Liver (tissue), 9 donors: ENCODE data around the gene SLC9A1. TPM values are rescaled to one million over a fixed set of nuclear protein-coding genes. Genes with fewer than 3 reads are reported as not detected.

Experiments used
- DNase-seq: peaks from one replicate; pipeline ENCODE4 v3.0.0-alpha.2; 2017; ENCODE audit warnings: low spot score
- H3K27ac ChIP-seq, 2 donors: one replicate each; pipeline ENCODE4 v1.7.0; 2013; ENCODE audit warnings: inconsistent platforms in 2 of 2, low read length in 2 of 2, control low read depth in 1 of 2, low read depth in 1 of 2, mild to moderate bottlenecking in 1 of 2
- H3K27me3 ChIP-seq, 4 donors: one replicate each; pipeline versions ENCODE4 v1.6.1 to v1.7.0; 2013; ENCODE audit warnings: low read length in 3 of 4, inconsistent platforms in 1 of 4, mild to moderate bottlenecking in 1 of 4, moderate library complexity in 1 of 4; ENCODE audit not compliant: control insufficient read depth in 4 of 4, insufficient read depth in 4 of 4
- H3K36me3 ChIP-seq, 4 donors: one replicate each; pipeline versions ENCODE4 v1.6.1 to v1.7.0; 2013; ENCODE audit warnings: low read length in 3 of 4, mild to moderate bottlenecking in 3 of 4, low read depth in 1 of 4, moderate library complexity in 1 of 4; ENCODE audit not compliant: control insufficient read depth in 4 of 4, insufficient read depth in 3 of 4
- H3K4me1 ChIP-seq, 4 donors: one replicate each; pipeline versions ENCODE4 v1.6.1 to v1.7.0; 2013; ENCODE audit warnings: low read length in 3 of 4, mild to moderate bottlenecking in 3 of 4, moderate library complexity in 1 of 4; ENCODE audit not compliant: control insufficient read depth in 4 of 4, insufficient read depth in 4 of 4
- H3K4me3 ChIP-seq, 3 donors: one replicate each; pipeline versions ENCODE4 v1.6.1 to v1.7.0; 2013; ENCODE audit warnings: low read length in 3 of 3, control low read depth in 1 of 3, low read depth in 1 of 3, mild to moderate bottlenecking in 1 of 3
- H3K9ac ChIP-seq, 2 donors: one replicate each; pipeline ENCODE4 v1.7.0; 2013; ENCODE audit warnings: low read length in 2 of 2, mild to moderate bottlenecking in 2 of 2, moderate library complexity in 2 of 2, control low read depth in 1 of 2, low read depth in 1 of 2
- H3K9me3 ChIP-seq, 4 donors: one replicate each; pipeline versions ENCODE4 v1.6.1 to v1.7.0; 2013; ENCODE audit warnings: low read length in 3 of 4; ENCODE audit not compliant: control insufficient read depth in 4 of 4
- ATF3 ChIP-seq: IDR thresholded peaks from 2 replicates; pipeline ENCODE4 v1.6.1; 2016; ENCODE audit warnings: antibody characterized with exemption
- CTCF ChIP-seq: fragments of 150-350 bp; IDR thresholded peaks from 2 replicates; pipeline ENCODE4 v1.5.1; 2017; ENCODE audit warnings: improper control_type of control experiment, low read depth, low read length; ENCODE audit not compliant: missing input control
- EGR1 ChIP-seq, 2 donors: IDR thresholded peaks; 2 replicates each; pipeline ENCODE4 v1.6.1; 2016 to 2018; ENCODE audit warnings: antibody characterized with exemption in 2 of 2, low read depth in 2 of 2
- FOXA1 ChIP-seq: IDR thresholded peaks from 2 replicates; pipeline ENCODE4 v1.6.1; 2016; ENCODE audit warnings: antibody characterized with exemption
- FOXA2 ChIP-seq: IDR thresholded peaks from 2 replicates; pipeline ENCODE4 v1.6.1; 2016; ENCODE audit warnings: antibody characterized with exemption
- GABPA ChIP-seq, 2 donors: IDR thresholded peaks in 1 of 2; conservative IDR thresholded peaks in 1 of 2; 2 replicates each; pipeline ENCODE4 v1.6.1; 2016; ENCODE audit warnings: antibody characterized with exemption in 2 of 2, mild to moderate bottlenecking in 1 of 2, moderate library complexity in 1 of 2
- HNF4A ChIP-seq, 2 donors: conservative IDR thresholded peaks; 2 replicates each; pipeline ENCODE4 v1.6.1; 2016; ENCODE audit warnings: antibody characterized with exemption in 2 of 2, mild to moderate bottlenecking in 2 of 2
- HNF4G ChIP-seq: IDR thresholded peaks from 2 replicates; pipeline ENCODE4 v1.6.1; 2016; ENCODE audit warnings: antibody characterized with exemption
- JUND ChIP-seq, 2 donors: IDR thresholded peaks; 2 replicates each; pipeline ENCODE4 v1.6.1; 2016; ENCODE audit warnings: antibody characterized with exemption in 2 of 2
- MAX ChIP-seq: IDR thresholded peaks from 2 replicates; pipeline ENCODE4 v1.6.1; 2016; ENCODE audit warnings: antibody characterized with exemption
- NR2F2 ChIP-seq: IDR thresholded peaks from 2 replicates; pipeline ENCODE4 v1.6.1; 2016; ENCODE audit warnings: antibody characterized with exemption
- RAD21 ChIP-seq, 2 donors: IDR thresholded peaks; 2 replicates each; pipeline ENCODE4 v1.6.1; 2016; ENCODE audit warnings: antibody characterized with exemption in 2 of 2, mild to moderate bottlenecking in 2 of 2
- REST ChIP-seq: IDR thresholded peaks from 2 replicates; pipeline ENCODE4 v1.6.1; 2016; ENCODE audit warnings: antibody characterized with exemption, mild to moderate bottlenecking
- RXRA ChIP-seq, 2 donors: IDR thresholded peaks; 2 replicates each; pipeline ENCODE4 v1.6.1; 2017 to 2018; ENCODE audit warnings: antibody characterized with exemption in 2 of 2, mild to moderate bottlenecking in 1 of 2
- SP1 ChIP-seq: IDR thresholded peaks from 2 replicates; pipeline ENCODE4 v1.6.1; 2018; ENCODE audit warnings: antibody characterized with exemption, mild to moderate bottlenecking
- TAF1 ChIP-seq: conservative IDR thresholded peaks from 2 replicates; pipeline ENCODE4 v1.6.1; 2016; ENCODE audit warnings: antibody characterized with exemption, mild to moderate bottlenecking
- YY1 ChIP-seq: IDR thresholded peaks from 2 replicates; pipeline ENCODE4 v1.6.1; 2016; ENCODE audit warnings: antibody characterized with exemption, mild to moderate bottlenecking
- ZBTB33 ChIP-seq: IDR thresholded peaks from 2 replicates; pipeline ENCODE4 v1.6.1; 2016; ENCODE audit warnings: antibody characterized with exemption
- WGBS: extraction: QIAGEN DNeasy Blood & Tissue Kit; methylation state at CpG from one replicate; pipeline ENCODE4 v1.1.7; 2013; 5-methylcytosine and 5-hydroxymethylcytosine counted together
- polyA plus RNA-seq, 2 donors: library from polyadenylated mRNA; stranded (reverse) in 1 of 2; unstranded in 1 of 2; fragments of 200-250 nt in 1 of 2; fragments of >200 nt in 1 of 2; fragmentation: Nextera tagmentation in 1 of 2; extraction: Ambion mirVana in 1 of 2; gene quantifications; one replicate each; pipeline versions ENCODE4 v1.2.1 to v1.2.3, GENCODE V29; 2013 to 2015
- total RNA-seq, 2 donors: library from RNA; depleted of rRNA; stranded (reverse); fragments of >200 nt; gene quantifications; one replicate each; pipeline ENCODE4 v1.2.3, GENCODE V29; 2014
- donor health status: healthy.
- donor health status: healthy.
- donor health status: healthy.
- donor health status: healthy.
- donor health status: healthy.

SLC9A1 gene
- total and polyA plus RNA-seq, 4 donors = 1.3 to 3.2 (median 1.5) TPM

- no peak overlapping the region for H3K9ac ChIP-seq
- no peaks in the 10 kb centered on the region for H3K36me3 ChIP-seq
- no peak for TF ChIP-seq ZBTB33
- no peak for TF ChIP-seq REST
- no peak for TF ChIP-seq HNF4A (conservative IDR thresholded peaks at IDR 0.05)
- no peak for TF ChIP-seq RAD21 (IDR thresholded peaks at IDR 0.05)
- no peak for TF ChIP-seq MAX
- TF ChIP-seq JUND (IDR thresholded peaks at IDR 0.05) = no peak
- TF ChIP-seq CTCF = no peak
- TF ChIP-seq HNF4G = no peak
- no peak for TF ChIP-seq FOXA2
- no peak for TF ChIP-seq SP1
- no peak for TF ChIP-seq NR2F2
- TF ChIP-seq GABPA (IDR thresholded peaks at IDR 0.05 in 1 of 2, conservative IDR thresholded peaks at IDR 0.05 in 1 of 2) = no peak
- no peak for TF ChIP-seq TAF1
- TF ChIP-seq YY1 = no peak
- TF ChIP-seq ATF3 = no peak
- TF ChIP-seq RXRA (IDR thresholded peaks at IDR 0.05) = no peak
- no peak for TF ChIP-seq FOXA1
- TF ChIP-seq EGR1 (IDR thresholded peaks at IDR 0.05; ENCODE audit: low read depth in 2 of 2) = no peak
- no peak for DNase-seq
- peaks cover 4 to 28% (median 22%) of the 10 kb centered on the region in 4 donors for H3K4me1 ChIP-seq
- H3K27me3 ChIP-seq = no peaks in the 10 kb centered on the region
- H3K4me3 ChIP-seq = no peak overlapping the region
- H3K27ac ChIP-seq = no peak overlapping the region
- H3K9me3 ChIP-seq = no peaks in the 10 kb centered on the region
- 91% methylated on average over 3 of the region's 3 CpGs for WGBS
These were observed 2.3 kb upstream of the SLC9A1 start for GRCh38 chr1:27157194-27157593.
